MG63 (cell line): ENCODE measurements around the gene SNX18. TPM values are rescaled to one million over a fixed set of nuclear protein-coding genes. Genes with fewer than 3 reads are reported as not detected.
A peak's percentile ranks its signal among the peaks of the same experiment; 100 is the strongest.

Source experiments
- DNase-seq: peaks from one replicate; pipeline ENCODE4 v3.0.0-alpha.2; 2020
- H3K27me3 ChIP-seq: fragments of 250-450 bp; sonication (Bioruptor Pico); 2 replicates; pipeline ENCODE4 v1.5.1; 2020; ENCODE audit warnings: mild to moderate bottlenecking, moderate library complexity
- H3K36me3 ChIP-seq: fragments of 250-450 bp; sonication (Bioruptor Pico); 2 replicates; pipeline ENCODE4 v1.5.1; 2020; ENCODE audit warnings: mild to moderate bottlenecking, moderate library complexity
- H3K4me3 ChIP-seq: fragments of 250-450 bp; sonication (Bioruptor Pico); 2 replicates; pipeline ENCODE4 v1.5.1; 2020; ENCODE audit warnings: mild to moderate bottlenecking, moderate library complexity
- H3K9me3 ChIP-seq: fragments of 250-450 bp; sonication (Bioruptor Pico); 2 replicates; pipeline ENCODE4 v1.5.1; 2020; ENCODE audit warnings: mild to moderate bottlenecking, moderate library complexity
- total RNA-seq: library from RNA; depleted of rRNA; stranded (reverse); fragments of >200 nt; shearing (Covaris generic); gene quantifications from 2 replicates; pipeline ENCODE4 v1.2.3, GENCODE V29; 2014; ENCODE audit warnings: low replicate concordance

SNX18 gene
- total RNA-seq, 1 experiment from 2014 or later, result 40.1 TPM

- Histone ChIP-seq H3K36me3 (peaks cover 14% of the 10 kb centered on the region), H3K9me3 (no peaks in the 10 kb centered on the region), H3K27me3 (no peaks in the 10 kb centered on the region), H3K4me3 (no peak overlapping the region; the same call in 1 of the 2 replicates)
- no peak for DNase-seq
Measured at GRCh38 chr5:54516051-54516655, 1.4 kb upstream of the SNX18 start.

- no peaks in the 10 kb centered on the region for H3K27me3 ChIP-seq
- peak overlapping the region; percentile 37 for H3K4me3 ChIP-seq
- DNase-seq, result no peak
- no peaks in the 10 kb centered on the region for H3K9me3 ChIP-seq
- peaks cover 19% of the 10 kb centered on the region for H3K36me3 ChIP-seq
Measured at GRCh38 chr5:54517174-54517511, 416 bp upstream of the SNX18 start.

GRCh38 chr5:54518146-54518817 is 723 bp downstream of the SNX18 start:
- H3K36me3 ChIP-seq, result peaks cover 27% of the 10 kb centered on the region
- peak overlapping the region; percentile 77 for H3K4me3 ChIP-seq
- no peaks in the 10 kb centered on the region for H3K27me3 ChIP-seq
- H3K9me3 ChIP-seq, result no peaks in the 10 kb centered on the region
- peak; percentile 48 for DNase-seq

- peak; percentile 28 for DNase-seq
- H3K36me3 ChIP-seq, result peaks cover 34% of the 10 kb centered on the region
- H3K27me3 ChIP-seq, result no peaks in the 10 kb centered on the region
- H3K4me3 ChIP-seq, result peak overlapping the region; percentile 77
- H3K9me3 ChIP-seq, result no peaks in the 10 kb centered on the region
Measured at GRCh38 chr5:54518818-54519508, 1.4 kb downstream of the SNX18 start.

- no peaks in the 10 kb centered on the region for H3K27me3 ChIP-seq
- H3K4me3 ChIP-seq, result peak overlapping the region; percentile 77
- DNase-seq, result no peak
- H3K36me3 ChIP-seq, result peaks cover 35% of the 10 kb centered on the region
- no peaks in the 10 kb centered on the region for H3K9me3 ChIP-seq
Measured at GRCh38 chr5:54519509-54519876, 1.9 kb downstream of the SNX18 start.

- peak overlapping the region; percentile 77 for H3K4me3 ChIP-seq
- H3K36me3 ChIP-seq, result peaks cover 41% of the 10 kb centered on the region
- H3K27me3 ChIP-seq, result no peaks in the 10 kb centered on the region
- H3K9me3 ChIP-seq, result no peaks in the 10 kb centered on the region
- DNase-seq, result peak; percentile 51
Measured at GRCh38 chr5:54520438-54520846, 2.9 kb downstream of the SNX18 start.

- peaks cover 45% of the 10 kb centered on the region for H3K36me3 ChIP-seq
- no peaks in the 10 kb centered on the region for H3K27me3 ChIP-seq
- DNase-seq, result no peak
- H3K4me3 ChIP-seq, result peak overlapping the region; percentile 77
- H3K9me3 ChIP-seq, result no peaks in the 10 kb centered on the region
Measured at GRCh38 chr5:54520940-54521339, 3.4 kb downstream of the SNX18 start.

- DNase-seq, result no peak
- Histone ChIP-seq H3K36me3 (peaks cover 54% of the 10 kb centered on the region), H3K4me3 (peak overlapping the region; percentile 77), H3K9me3 (no peaks in the 10 kb centered on the region), H3K27me3 (no peaks in the 10 kb centered on the region)
Measured at GRCh38 chr5:54521856-54522479, 4.4 kb downstream of the SNX18 start.

GRCh38 chr5:54523534-54523933 is 6.0 kb downstream of the SNX18 start:
- Histone ChIP-seq H3K27me3 (no peaks in the 10 kb centered on the region), H3K9me3 (no peaks in the 10 kb centered on the region), H3K36me3 (peaks cover 62% of the 10 kb centered on the region), H3K4me3 (peak overlapping the region; percentile 16)
- no peak for DNase-seq

GRCh38 chr5:54524082-54524481 is 6.5 kb downstream of the SNX18 start:
- H3K27me3 ChIP-seq, result no peaks in the 10 kb centered on the region
- no peaks in the 10 kb centered on the region for H3K9me3 ChIP-seq
- no peak for DNase-seq
- peaks cover 59% of the 10 kb centered on the region for H3K36me3 ChIP-seq
- H3K4me3 ChIP-seq, result peak overlapping the region; percentile 16

GRCh38 chr5:54524704-54525103 is 7.1 kb downstream of the SNX18 start:
- Histone ChIP-seq H3K9me3 (no peaks in the 10 kb centered on the region), H3K4me3 (peak overlapping the region; percentile 16), H3K27me3 (no peaks in the 10 kb centered on the region), H3K36me3 (peaks cover 53% of the 10 kb centered on the region)
- DNase-seq, result peak; percentile 88

- Histone ChIP-seq H3K27me3 (no peaks in the 10 kb centered on the region), H3K9me3 (no peaks in the 10 kb centered on the region), H3K4me3 (no peak overlapping the region), H3K36me3 (peaks cover 54% of the 10 kb centered on the region)
- no peak for DNase-seq
Measured at GRCh38 chr5:54525261-54525660, 7.7 kb downstream of the SNX18 start.

GRCh38 chr5:54525692-54526091 is 8.1 kb downstream of the SNX18 start:
- DNase-seq, result no peak
- Histone ChIP-seq H3K36me3 (peaks cover 54% of the 10 kb centered on the region), H3K4me3 (no peak overlapping the region), H3K27me3 (no peaks in the 10 kb centered on the region), H3K9me3 (no peaks in the 10 kb centered on the region)

- no peaks in the 10 kb centered on the region for H3K27me3 ChIP-seq
- H3K9me3 ChIP-seq, result no peaks in the 10 kb centered on the region
- H3K36me3 ChIP-seq, result peaks cover 49% of the 10 kb centered on the region
- DNase-seq, result no peak
- H3K4me3 ChIP-seq, result no peak overlapping the region
Measured at GRCh38 chr5:54526604-54527288, 9.2 kb downstream of the SNX18 start.

- H3K4me3 ChIP-seq, result no peak overlapping the region
- H3K27me3 ChIP-seq, result no peaks in the 10 kb centered on the region
- no peaks in the 10 kb centered on the region for H3K9me3 ChIP-seq
Measured at GRCh38 chr5:54528633-54529209, 11.2 kb downstream of the SNX18 start.

GRCh38 chr5:54529565-54529964 is 12.0 kb downstream of the SNX18 start:
- Histone ChIP-seq H3K27me3 (no peaks in the 10 kb centered on the region), H3K4me3 (no peak overlapping the region), H3K9me3 (no peaks in the 10 kb centered on the region), H3K36me3 (peaks cover 33% of the 10 kb centered on the region)
- DNase-seq, result peak; percentile 39

More at GRCh38 chr5:54528633-54529209, 11.2 kb downstream of the SNX18 start:
- no peak for DNase-seq
- peaks cover 36% of the 10 kb centered on the region for H3K36me3 ChIP-seq
